GM20000 (cell line): ENCODE data around the gene ACOT11.

Source experiments
- DNase-seq: peaks from one replicate; pipeline ENCODE4 v3.0.0; 2012; ENCODE audit warnings: low spot score
- CTCF ChIP-seq: IDR thresholded peaks from 2 replicates; pipeline ENCODE4 v1.5.1; 2012; ENCODE audit warnings: mild to moderate bottlenecking, control low read depth; ENCODE audit errors: extremely low read depth, missing control alignments

ACOT11 gene

GRCh38 chr1:54574158-54574778 lies 26.2 kb downstream of the ACOT11 start:
- no peak for DNase-seq
- TF ChIP-seq CTCF: no peak

- DNase-seq: no peak
- TF ChIP-seq CTCF: no peak
Observed at GRCh38 chr1:54575161-54575560, 27.1 kb downstream of the ACOT11 start.

GRCh38 chr1:54575605-54576290 lies 27.7 kb downstream of the ACOT11 start:
- no peak for DNase-seq
- no peak for TF ChIP-seq CTCF

GRCh38 chr1:54577612-54578011 lies 29.6 kb downstream of the ACOT11 start:
- TF ChIP-seq CTCF: no peak
- no peak for DNase-seq

GRCh38 chr1:54579337-54579781 lies 31.3 kb downstream of the ACOT11 start:
- no peak for TF ChIP-seq CTCF

GRCh38 chr1:54580856-54581550 lies 33.0 kb downstream of the ACOT11 start:
- TF ChIP-seq CTCF: no peak
- no peak for DNase-seq

More at GRCh38 chr1:54579337-54579781, 31.3 kb downstream of the ACOT11 start:
- DNase-seq: no peak

- no peak for TF ChIP-seq CTCF
- DNase-seq: no peak
Observed at GRCh38 chr1:54581621-54582035, 33.6 kb downstream of the ACOT11 start.
